NCI-H2107 treated with DMSO at 0.1 percent for 48 hours (cell line): Measurements from ENCODE around the gene ZNF609.
A peak's percentile ranks its signal among the peaks of the same experiment; 100 is the strongest.
"Not testable (repeated sequence)": the region's sequence is repeated elsewhere in the genome, so short reads cannot be mapped to it uniquely, and the experiment has no call there.

ENCODE experiments used
- DNase-seq: peaks from one replicate; lab custom pipeline; 2025; ENCODE audit not compliant: unreplicated experiment; lab: John Stamatoyannopoulos, UW

Gene ZNF609

GRCh38 chr15:64618540-64618939 is 158.2 kb downstream of the ZNF609 start:
- DNase-seq, result no peak

- no peak for DNase-seq
Measured at GRCh38 chr15:64619880-64620839, 159.8 kb downstream of the ZNF609 start.

GRCh38 chr15:64621056-64621455 is 160.7 kb downstream of the ZNF609 start:
- DNase-seq, result no peak

- no peak for DNase-seq
Measured at GRCh38 chr15:64622410-64623260, 162.3 kb downstream of the ZNF609 start.

- no peak for DNase-seq
Measured at GRCh38 chr15:64623347-64623996, 163.1 kb downstream of the ZNF609 start.

GRCh38 chr15:64624242-64624641 is 163.9 kb downstream of the ZNF609 start:
- DNase-seq, result no peak

GRCh38 chr15:64629063-64629462 is 168.7 kb downstream of the ZNF609 start:
- DNase-seq, result no peak

- no peak for DNase-seq
Measured at GRCh38 chr15:64630396-64631107, 170.2 kb downstream of the ZNF609 start.

- not testable (repeated sequence) for DNase-seq
Measured at GRCh38 chr15:64632639-64633038, 172.3 kb downstream of the ZNF609 start.

- DNase-seq, result no peak
Measured at GRCh38 chr15:64633332-64633731, 173.0 kb downstream of the ZNF609 start.

GRCh38 chr15:64634027-64634426 is 173.6 kb downstream of the ZNF609 start:
- DNase-seq, result no peak

- peak; percentile 45 for DNase-seq
Measured at GRCh38 chr15:64634576-64635498, 174.5 kb downstream of the ZNF609 start.

- DNase-seq, result peak; percentile 42
Measured at GRCh38 chr15:64635499-64636495, 175.4 kb downstream of the ZNF609 start.

GRCh38 chr15:64636556-64636955 is 176.2 kb downstream of the ZNF609 start:
- no peak for DNase-seq

GRCh38 chr15:64637412-64637811 is 177.0 kb downstream of the ZNF609 start:
- no peak for DNase-seq

- not testable (repeated sequence) for DNase-seq
Measured at GRCh38 chr15:64639744-64640143, 179.4 kb downstream of the ZNF609 start.

GRCh38 chr15:64640146-64640871 is 179.9 kb downstream of the ZNF609 start:
- DNase-seq, result no peak

- no peak for DNase-seq
Measured at GRCh38 chr15:64642875-64643274, 182.5 kb downstream of the ZNF609 start.
